Astrocyte of the spinal cord (primary cell): Measurements from ENCODE around the gene C2CD4A.
"Not testable (repeated sequence)": the region's sequence is repeated elsewhere in the genome, so short reads cannot be mapped to it uniquely, and the experiment has no call there.

Experiments used
- DNase-seq: peaks from one replicate; pipeline ENCODE4 v3.0.0; 2011; ENCODE audit warnings: low read depth, low spot score
- H3K4me3 ChIP-seq: 2 replicates; pipeline ENCODE4 v1.5.1; 2011; ENCODE audit warnings: low read depth, mild to moderate bottlenecking, low read length, moderate library complexity
- in situ Hi-C: cut with HindIII; loops from 2 replicates; pipeline ENCODE4 v1.10.0; 2017; ENCODE audit warnings: low sequenced_read_pairs
- TF ChIP-seq, protein P1 (sequence below): IDR thresholded peaks from 2 replicates; pipeline ENCODE4 v1.5.1; 2012; ENCODE audit warnings: low read depth, mild to moderate bottlenecking, low read length, inconsistent platforms

C2CD4A gene

DNA sequence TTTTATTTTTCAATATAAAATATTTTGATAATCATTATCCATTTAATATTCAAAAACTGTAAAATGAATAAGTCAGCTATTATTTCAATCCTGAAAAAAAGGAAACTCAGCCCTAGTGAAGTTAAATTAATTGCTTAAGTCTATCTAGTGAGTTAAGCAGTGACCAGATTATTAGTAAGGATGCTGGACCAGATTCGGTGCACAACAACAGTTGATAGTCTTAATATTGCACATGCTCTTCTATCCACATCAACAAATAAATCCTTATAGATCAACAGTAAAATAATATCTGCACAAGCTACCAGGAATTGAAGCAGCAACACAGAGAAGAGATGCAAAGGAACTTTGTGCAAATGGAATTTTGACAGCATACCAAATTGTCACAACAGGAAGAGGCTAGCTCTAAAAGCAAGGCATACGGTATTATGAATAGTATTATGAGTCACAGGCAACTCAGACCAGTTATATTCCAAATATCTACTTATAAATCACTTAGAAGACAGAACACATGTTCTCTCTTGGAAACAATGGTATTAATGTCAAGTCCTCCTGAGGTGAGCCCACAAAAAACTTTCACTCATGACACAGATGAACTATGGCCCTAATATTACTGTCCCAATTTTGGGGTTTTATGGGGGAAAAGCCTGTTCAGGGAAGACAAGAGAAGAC lies 31.4 kb upstream of the C2CD4A start:
- in situ Hi-C loops, result no loop called here
- H3K4me3 ChIP-seq, result no peak overlapping the region
- DNase-seq, result peak; percentile 61
- TF ChIP-seq, protein P1, sequence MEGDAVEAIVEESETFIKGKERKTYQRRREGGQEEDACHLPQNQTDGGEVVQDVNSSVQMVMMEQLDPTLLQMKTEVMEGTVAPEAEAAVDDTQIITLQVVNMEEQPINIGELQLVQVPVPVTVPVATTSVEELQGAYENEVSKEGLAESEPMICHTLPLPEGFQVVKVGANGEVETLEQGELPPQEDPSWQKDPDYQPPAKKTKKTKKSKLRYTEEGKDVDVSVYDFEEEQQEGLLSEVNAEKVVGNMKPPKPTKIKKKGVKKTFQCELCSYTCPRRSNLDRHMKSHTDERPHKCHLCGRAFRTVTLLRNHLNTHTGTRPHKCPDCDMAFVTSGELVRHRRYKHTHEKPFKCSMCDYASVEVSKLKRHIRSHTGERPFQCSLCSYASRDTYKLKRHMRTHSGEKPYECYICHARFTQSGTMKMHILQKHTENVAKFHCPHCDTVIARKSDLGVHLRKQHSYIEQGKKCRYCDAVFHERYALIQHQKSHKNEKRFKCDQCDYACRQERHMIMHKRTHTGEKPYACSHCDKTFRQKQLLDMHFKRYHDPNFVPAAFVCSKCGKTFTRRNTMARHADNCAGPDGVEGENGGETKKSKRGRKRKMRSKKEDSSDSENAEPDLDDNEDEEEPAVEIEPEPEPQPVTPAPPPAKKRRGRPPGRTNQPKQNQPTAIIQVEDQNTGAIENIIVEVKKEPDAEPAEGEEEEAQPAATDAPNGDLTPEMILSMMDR, result no peak

DNA sequence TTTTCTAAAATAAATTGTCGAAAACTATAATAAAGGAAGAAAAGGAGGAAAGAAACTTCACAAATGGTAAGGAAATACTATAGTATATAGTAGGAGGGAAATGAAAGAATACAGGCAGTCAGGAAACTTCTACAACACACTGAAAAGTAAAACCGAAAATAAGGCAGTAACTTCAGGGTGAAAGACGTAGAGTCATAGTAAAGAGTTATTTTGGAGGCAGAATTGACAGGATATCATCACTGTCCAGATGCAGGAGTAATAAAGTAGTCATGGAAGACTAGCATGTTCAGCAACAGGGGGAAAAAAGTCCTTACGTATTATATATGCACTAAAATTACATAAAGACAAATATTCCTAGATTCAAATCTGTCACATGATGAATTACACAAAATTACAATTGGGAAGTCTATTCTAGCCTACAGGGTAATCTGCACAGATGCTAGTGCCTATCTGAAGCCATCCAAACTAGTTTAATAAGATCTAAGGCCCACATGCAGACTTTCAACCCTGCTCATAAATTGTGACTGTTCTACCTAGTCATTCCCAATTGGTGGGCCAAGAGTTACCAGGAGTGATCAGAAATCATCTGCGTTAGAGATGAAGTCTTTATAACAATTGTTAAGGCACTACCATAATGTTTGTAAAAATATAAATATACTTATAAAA lies 20.6 kb upstream of the C2CD4A start:
- in situ Hi-C loops, result no loop called here
- H3K4me3 ChIP-seq, result no peak overlapping the region
- no peak for DNase-seq
- TF ChIP-seq, protein P1, result no peak

DNA sequence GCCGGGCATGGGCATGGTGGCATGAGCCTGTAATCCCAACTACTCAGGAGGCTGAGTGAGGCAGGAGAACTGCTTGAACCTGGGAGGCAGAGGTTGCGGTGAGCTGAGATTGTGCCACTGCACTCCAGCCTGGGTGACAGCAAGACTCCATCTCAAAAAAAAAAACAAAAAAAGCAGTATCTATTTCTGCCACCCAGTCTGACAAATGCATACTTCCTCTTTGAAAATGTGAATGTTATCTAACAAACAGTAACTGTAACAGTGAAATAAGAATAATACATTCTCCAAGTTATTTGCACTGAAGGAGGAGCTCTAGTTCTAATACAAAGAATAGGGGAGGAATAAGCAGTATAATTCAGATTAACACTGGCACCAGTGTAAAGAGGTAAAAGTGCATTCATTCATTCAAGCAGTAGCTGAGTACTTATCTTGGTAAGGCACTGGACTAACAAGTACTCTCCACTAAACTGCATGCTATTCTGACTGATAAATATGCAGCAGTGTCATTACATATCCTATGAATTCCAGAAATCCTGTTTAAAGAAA lies 19.4 kb upstream of the C2CD4A start:
- H3K4me3 ChIP-seq, result no peak overlapping the region
- in situ Hi-C loops, result no loop called here
- TF ChIP-seq, protein P1, result no peak
- DNase-seq, result no peak

DNA sequence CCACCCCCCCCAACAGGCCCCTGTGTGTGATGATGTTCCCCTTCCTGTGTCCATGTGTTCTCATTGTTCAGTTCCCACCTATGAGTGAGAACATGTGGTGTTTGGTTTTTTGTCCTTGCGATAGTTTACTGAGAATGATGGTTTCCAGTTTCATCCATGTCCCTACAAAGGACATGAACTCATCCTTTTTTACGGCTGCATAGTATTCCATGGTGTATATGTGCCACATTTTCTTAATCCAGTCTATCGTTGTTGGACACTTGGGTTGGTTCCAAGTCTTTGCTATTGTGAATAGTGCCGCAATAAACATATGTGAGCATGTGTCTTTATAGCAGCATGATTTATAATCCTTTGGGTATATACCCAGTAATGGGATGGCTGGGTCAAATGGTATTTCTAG lies 18.5 kb upstream of the C2CD4A start:
- H3K4me3 ChIP-seq, DNase-seq, in situ Hi-C loops: not testable (repeated sequence)

DNA sequence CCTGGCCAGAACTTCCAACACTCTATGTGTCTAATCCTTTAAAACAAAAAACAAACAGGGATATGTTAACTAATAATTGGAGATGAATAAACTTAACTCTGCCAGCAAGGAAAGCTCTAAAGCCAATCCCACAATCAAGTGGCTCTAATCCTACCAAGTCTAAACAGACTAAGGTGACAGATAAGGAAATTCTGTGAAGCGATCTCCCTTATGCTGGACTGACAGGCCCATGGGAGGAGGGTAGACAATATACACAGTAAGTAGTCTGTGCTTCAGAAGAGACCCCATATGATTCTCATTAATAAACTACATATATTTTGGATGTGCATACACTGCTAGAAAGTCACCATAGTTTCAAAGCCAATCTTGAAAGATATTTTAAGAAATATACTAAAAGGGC lies 16.7 kb upstream of the C2CD4A start:
- TF ChIP-seq, protein P1, result no peak
- in situ Hi-C loops, result no loop called here
- no peak for DNase-seq
- no peak overlapping the region for H3K4me3 ChIP-seq

DNA sequence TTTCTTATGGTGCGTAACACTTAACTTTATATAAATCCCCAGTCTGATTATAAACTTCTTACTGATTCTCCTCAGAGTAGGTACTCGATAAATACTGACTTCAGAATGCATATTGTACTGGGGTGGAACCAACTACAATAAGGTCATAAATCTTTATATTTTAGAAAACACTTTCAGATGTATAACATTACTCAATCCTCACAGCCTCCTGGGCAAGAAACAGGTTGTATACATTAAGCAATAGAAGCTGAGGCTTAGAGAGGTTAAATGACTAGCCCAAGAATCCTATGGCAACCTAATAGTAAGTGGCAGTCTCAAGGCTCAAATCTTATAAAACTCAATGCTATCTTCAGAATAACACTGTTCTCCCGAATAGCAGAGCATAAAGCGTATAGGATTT lies 15.6 kb upstream of the C2CD4A start:
- in situ Hi-C loops, result no loop called here
- TF ChIP-seq, protein P1, result no peak
- no peak overlapping the region for H3K4me3 ChIP-seq
- DNase-seq, result no peak

DNA sequence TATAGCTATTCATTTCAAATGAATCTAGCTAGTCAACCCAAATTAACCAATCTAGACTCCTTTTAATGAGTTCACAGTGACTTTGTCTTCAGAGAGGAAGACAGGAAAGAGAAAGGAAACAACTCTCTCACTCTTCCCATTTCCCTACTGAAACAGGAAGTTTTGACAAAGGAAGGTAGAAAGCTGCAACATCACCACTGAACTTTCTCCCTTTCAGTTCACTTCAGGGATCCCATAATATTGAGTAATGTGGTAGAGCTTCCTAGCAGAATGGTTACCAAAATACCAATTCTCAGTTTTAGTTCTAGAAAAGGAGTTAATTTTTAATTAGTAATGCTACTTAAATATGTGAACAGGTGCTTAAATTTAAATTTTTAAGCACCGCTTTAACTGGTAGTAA lies 14.1 kb upstream of the C2CD4A start:
- TF ChIP-seq, protein P1, result no peak
- H3K4me3 ChIP-seq, result no peak overlapping the region
- DNase-seq, result no peak
- in situ Hi-C loops, result no loop called here
